Measurements from ENCODE around the gene UHRF2.

Gene UHRF2

DNA sequence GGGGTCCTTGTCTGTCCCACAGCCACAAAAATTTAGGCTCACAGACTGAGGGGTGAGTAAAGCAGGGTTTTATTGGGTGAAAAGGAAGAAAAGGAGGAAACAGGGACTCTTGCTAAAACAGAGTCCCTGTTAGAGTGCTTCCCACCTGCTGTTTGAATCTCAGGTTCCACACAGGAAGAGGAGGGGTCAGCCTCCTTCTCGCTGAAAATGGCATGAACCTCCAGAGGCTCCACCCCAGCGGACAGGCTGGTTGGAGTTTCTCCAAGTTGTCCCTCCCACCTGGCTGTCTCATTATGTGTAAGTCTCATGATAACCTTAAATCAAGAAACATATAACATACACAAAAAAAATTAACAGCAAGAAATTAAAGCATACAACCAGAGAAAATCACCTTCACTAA, 28.3 kb upstream of the UHRF2 start:
- no peak for DNase-seq (ENCODE audit: low spot score)
- TF ChIP-seq, protein P1, sequence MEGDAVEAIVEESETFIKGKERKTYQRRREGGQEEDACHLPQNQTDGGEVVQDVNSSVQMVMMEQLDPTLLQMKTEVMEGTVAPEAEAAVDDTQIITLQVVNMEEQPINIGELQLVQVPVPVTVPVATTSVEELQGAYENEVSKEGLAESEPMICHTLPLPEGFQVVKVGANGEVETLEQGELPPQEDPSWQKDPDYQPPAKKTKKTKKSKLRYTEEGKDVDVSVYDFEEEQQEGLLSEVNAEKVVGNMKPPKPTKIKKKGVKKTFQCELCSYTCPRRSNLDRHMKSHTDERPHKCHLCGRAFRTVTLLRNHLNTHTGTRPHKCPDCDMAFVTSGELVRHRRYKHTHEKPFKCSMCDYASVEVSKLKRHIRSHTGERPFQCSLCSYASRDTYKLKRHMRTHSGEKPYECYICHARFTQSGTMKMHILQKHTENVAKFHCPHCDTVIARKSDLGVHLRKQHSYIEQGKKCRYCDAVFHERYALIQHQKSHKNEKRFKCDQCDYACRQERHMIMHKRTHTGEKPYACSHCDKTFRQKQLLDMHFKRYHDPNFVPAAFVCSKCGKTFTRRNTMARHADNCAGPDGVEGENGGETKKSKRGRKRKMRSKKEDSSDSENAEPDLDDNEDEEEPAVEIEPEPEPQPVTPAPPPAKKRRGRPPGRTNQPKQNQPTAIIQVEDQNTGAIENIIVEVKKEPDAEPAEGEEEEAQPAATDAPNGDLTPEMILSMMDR (IDR thresholded peaks at IDR 0.05; ENCODE audit: extremely low read depth, insufficient read depth, missing control alignments): no peak
- in situ Hi-C loops (cut with MboI; ENCODE audit: low pct_unique_long_range_greater_than_20kb, low sequenced_read_pairs, unreplicated experiment): no loop called here

GRCh38 chr9:6399071-6399470, 13.9 kb upstream of the UHRF2 start:
- in situ Hi-C loops (cut with MboI; ENCODE audit: low pct_unique_long_range_greater_than_20kb, low sequenced_read_pairs, unreplicated experiment): no loop called here
- TF ChIP-seq, protein P1 (IDR thresholded peaks at IDR 0.05; ENCODE audit: extremely low read depth, insufficient read depth, missing control alignments): no peak
- no peak for DNase-seq (ENCODE audit: low spot score)

GRCh38 chr9:6405371-6405770, 7.6 kb upstream of the UHRF2 start:
- TF ChIP-seq, protein P1 (IDR thresholded peaks at IDR 0.05; ENCODE audit: extremely low read depth, insufficient read depth, missing control alignments): no peak
- DNase-seq (ENCODE audit: low spot score): no peak
- in situ Hi-C loops (cut with MboI; ENCODE audit: low pct_unique_long_range_greater_than_20kb, low sequenced_read_pairs, unreplicated experiment): no loop called here

- TF ChIP-seq, protein P1 (IDR thresholded peaks at IDR 0.05; ENCODE audit: extremely low read depth, insufficient read depth, missing control alignments): no peak
- in situ Hi-C loops (cut with MboI; ENCODE audit: low pct_unique_long_range_greater_than_20kb, low sequenced_read_pairs, unreplicated experiment): no loop called here
Observed at GRCh38 chr9:6407778-6408177, 5.2 kb upstream of the UHRF2 start.

GRCh38 chr9:6408320-6408719, 4.7 kb upstream of the UHRF2 start:
- no peak for DNase-seq (ENCODE audit: low spot score)
- in situ Hi-C loops (cut with MboI; ENCODE audit: low pct_unique_long_range_greater_than_20kb, low sequenced_read_pairs, unreplicated experiment): no loop called here
- TF ChIP-seq, protein P1 (IDR thresholded peaks at IDR 0.05; ENCODE audit: extremely low read depth, insufficient read depth, missing control alignments): no peak

More at GRCh38 chr9:6407778-6408177, 5.2 kb upstream of the UHRF2 start:
- DNase-seq (ENCODE audit: low spot score): no peak

GRCh38 chr9:6409811-6410210, 3.2 kb upstream of the UHRF2 start:
- DNase-seq (ENCODE audit: low spot score): no peak
- in situ Hi-C loops (cut with MboI; ENCODE audit: low pct_unique_long_range_greater_than_20kb, low sequenced_read_pairs, unreplicated experiment): no loop called here

More at GRCh38 chr9:6409811-6410210, 3.2 kb upstream of the UHRF2 start:
- TF ChIP-seq, protein P1 (IDR thresholded peaks at IDR 0.05; ENCODE audit: extremely low read depth, insufficient read depth, missing control alignments): no peak

Data from GM13977 (cell line).